ENCODE results near the gene SSC5D.

DNA sequence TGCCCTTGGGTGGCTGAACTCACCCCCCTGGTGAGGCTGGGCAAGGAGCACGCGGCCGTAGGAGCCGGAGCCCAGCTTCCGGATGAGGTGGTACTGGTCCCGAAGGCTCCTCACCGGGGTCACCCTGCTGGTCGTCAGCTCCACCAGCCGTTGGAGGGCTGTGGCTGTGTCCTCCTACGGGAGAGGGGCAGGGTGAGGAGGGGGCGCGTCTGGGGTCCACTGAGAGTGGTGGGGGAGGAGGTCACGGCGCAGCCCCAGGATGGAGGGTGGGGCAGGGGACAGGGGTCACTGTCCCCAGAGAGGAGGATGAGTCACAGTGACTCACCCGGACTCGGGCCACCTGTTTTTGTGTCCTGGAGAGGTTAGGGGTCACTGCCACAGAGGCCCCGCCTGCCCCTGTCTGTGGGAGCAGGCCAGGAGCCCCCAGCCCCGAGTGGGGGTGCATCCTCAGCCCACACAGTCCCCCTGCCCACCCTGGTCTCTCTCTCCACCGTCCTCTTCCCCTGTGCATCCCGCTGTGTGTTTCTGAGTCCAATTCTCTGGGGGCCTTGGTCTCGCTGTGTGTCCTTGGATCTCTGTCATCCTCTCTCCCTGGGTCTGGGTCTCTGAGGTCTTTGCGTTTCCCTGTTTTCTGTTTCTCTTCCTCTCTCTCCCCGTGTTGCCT, 56.7 kb downstream of the SSC5D start:
- TF ChIP-seq, protein P1, sequence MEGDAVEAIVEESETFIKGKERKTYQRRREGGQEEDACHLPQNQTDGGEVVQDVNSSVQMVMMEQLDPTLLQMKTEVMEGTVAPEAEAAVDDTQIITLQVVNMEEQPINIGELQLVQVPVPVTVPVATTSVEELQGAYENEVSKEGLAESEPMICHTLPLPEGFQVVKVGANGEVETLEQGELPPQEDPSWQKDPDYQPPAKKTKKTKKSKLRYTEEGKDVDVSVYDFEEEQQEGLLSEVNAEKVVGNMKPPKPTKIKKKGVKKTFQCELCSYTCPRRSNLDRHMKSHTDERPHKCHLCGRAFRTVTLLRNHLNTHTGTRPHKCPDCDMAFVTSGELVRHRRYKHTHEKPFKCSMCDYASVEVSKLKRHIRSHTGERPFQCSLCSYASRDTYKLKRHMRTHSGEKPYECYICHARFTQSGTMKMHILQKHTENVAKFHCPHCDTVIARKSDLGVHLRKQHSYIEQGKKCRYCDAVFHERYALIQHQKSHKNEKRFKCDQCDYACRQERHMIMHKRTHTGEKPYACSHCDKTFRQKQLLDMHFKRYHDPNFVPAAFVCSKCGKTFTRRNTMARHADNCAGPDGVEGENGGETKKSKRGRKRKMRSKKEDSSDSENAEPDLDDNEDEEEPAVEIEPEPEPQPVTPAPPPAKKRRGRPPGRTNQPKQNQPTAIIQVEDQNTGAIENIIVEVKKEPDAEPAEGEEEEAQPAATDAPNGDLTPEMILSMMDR (IDR thresholded peaks at IDR 0.05; ENCODE audit: low read depth, low read length, missing input control), result no peak
- TF ChIP-seq GABPA (IDR thresholded peaks at IDR 0.05 in 1 of 2, conservative IDR thresholded peaks at IDR 0.05 in 1 of 2) (no peak), RAD21 (IDR thresholded peaks at IDR 0.05) (no peak), SP1 (IDR thresholded peaks at IDR 0.05) (no peak), HNF4G (IDR thresholded peaks at IDR 0.05) (no peak), YY1 (IDR thresholded peaks at IDR 0.05) (no peak), JUND (IDR thresholded peaks at IDR 0.05) (no peak), TAF1 (conservative IDR thresholded peaks at IDR 0.05) (no peak), EGR1 (IDR thresholded peaks at IDR 0.05; ENCODE audit: low read depth in 2 of 2) (no peak)
- TF ChIP-seq, protein P2, sequence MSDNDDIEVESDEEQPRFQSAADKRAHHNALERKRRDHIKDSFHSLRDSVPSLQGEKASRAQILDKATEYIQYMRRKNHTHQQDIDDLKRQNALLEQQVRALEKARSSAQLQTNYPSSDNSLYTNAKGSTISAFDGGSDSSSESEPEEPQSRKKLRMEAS (IDR thresholded peaks at IDR 0.05), result no peak
- TF ChIP-seq, protein P3, sequence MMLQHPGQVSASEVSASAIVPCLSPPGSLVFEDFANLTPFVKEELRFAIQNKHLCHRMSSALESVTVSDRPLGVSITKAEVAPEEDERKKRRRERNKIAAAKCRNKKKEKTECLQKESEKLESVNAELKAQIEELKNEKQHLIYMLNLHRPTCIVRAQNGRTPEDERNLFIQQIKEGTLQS (IDR thresholded peaks at IDR 0.05), result no peak
- TF ChIP-seq, protein P4, sequence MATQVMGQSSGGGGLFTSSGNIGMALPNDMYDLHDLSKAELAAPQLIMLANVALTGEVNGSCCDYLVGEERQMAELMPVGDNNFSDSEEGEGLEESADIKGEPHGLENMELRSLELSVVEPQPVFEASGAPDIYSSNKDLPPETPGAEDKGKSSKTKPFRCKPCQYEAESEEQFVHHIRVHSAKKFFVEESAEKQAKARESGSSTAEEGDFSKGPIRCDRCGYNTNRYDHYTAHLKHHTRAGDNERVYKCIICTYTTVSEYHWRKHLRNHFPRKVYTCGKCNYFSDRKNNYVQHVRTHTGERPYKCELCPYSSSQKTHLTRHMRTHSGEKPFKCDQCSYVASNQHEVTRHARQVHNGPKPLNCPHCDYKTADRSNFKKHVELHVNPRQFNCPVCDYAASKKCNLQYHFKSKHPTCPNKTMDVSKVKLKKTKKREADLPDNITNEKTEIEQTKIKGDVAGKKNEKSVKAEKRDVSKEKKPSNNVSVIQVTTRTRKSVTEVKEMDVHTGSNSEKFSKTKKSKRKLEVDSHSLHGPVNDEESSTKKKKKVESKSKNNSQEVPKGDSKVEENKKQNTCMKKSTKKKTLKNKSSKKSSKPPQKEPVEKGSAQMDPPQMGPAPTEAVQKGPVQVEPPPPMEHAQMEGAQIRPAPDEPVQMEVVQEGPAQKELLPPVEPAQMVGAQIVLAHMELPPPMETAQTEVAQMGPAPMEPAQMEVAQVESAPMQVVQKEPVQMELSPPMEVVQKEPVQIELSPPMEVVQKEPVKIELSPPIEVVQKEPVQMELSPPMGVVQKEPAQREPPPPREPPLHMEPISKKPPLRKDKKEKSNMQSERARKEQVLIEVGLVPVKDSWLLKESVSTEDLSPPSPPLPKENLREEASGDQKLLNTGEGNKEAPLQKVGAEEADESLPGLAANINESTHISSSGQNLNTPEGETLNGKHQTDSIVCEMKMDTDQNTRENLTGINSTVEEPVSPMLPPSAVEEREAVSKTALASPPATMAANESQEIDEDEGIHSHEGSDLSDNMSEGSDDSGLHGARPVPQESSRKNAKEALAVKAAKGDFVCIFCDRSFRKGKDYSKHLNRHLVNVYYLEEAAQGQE (IDR thresholded peaks at IDR 0.05), result no peak

All from liver (tissue), 3 donors.